Smooth muscle cell (in vitro differentiated cells): ENCODE measurements around the gene NTRK2. TPM values are rescaled to one million over a fixed set of nuclear protein-coding genes. Genes with fewer than 3 reads are reported as not detected.

Experiments
- DNase-seq: peaks from one replicate; lab custom pipeline; 2025; ENCODE audit not compliant: unreplicated experiment; lab: John Stamatoyannopoulos, UW
- H2AFZ ChIP-seq: fragments of 200-600 bp; sonication (generic); 2 replicates; pipeline ENCODE4 v1.6.0; 2016; ENCODE audit warnings: antibody characterized with exemption, low read depth, mild to moderate bottlenecking
- H3F3A ChIP-seq: fragments of 200-600 bp; sonication (generic); 2 replicates; pipeline ENCODE4 v1.6.0; 2017; ENCODE audit warnings: antibody characterized with exemption, low read depth
- H3K27ac ChIP-seq: fragments of 200-600 bp; sonication (generic); 2 replicates; pipeline ENCODE4 v1.5.1; 2016; ENCODE audit warnings: low read depth, mild to moderate bottlenecking
- H3K27me3 ChIP-seq: fragments of 200-600 bp; sonication (generic); 2 replicates; pipeline ENCODE4 v1.6.1; 2016; ENCODE audit warnings: low read depth, mild to moderate bottlenecking
- H3K36me3 ChIP-seq: fragments of 200-600 bp; sonication (generic); 2 replicates; pipeline ENCODE4 v1.5.1; 2016; ENCODE audit warnings: low read depth
- H3K4me1 ChIP-seq: fragments of 200-600 bp; sonication (generic); 2 replicates; pipeline ENCODE4 v1.5.1; 2016; ENCODE audit warnings: low read depth
- H3K4me2 ChIP-seq: fragments of 200-600 bp; sonication (generic); 2 replicates; pipeline ENCODE4 v1.6.0; 2016; ENCODE audit warnings: mild to moderate bottlenecking
- H3K4me3 ChIP-seq: fragments of 200-600 bp; sonication (generic); 2 replicates; pipeline ENCODE4 v1.5.1; 2016; ENCODE audit warnings: mild to moderate bottlenecking
- H3K79me2 ChIP-seq: fragments of 200-600 bp; sonication (generic); 2 replicates; pipeline ENCODE4 v1.6.0; 2016; ENCODE audit warnings: low read depth, mild to moderate bottlenecking
- H3K9ac ChIP-seq: fragments of 200-600 bp; sonication (generic); 2 replicates; pipeline ENCODE4 v1.6.0; 2016; ENCODE audit warnings: low read depth
- H3K9me3 ChIP-seq: fragments of 200-600 bp; sonication (generic); replicated peaks from 2 replicates; pipeline ENCODE4 v1.5.1; 2016; ENCODE audit warnings: low read depth
- H4K20me1 ChIP-seq: fragments of 200-600 bp; sonication (generic); 2 replicates; pipeline ENCODE4 v1.6.0; 2016; ENCODE audit warnings: low read depth
- CTCF ChIP-seq: fragments of 200-600 bp; sonication (generic); IDR thresholded peaks from 2 replicates; pipeline ENCODE4 v1.5.1; 2017; ENCODE audit warnings: borderline replicate concordance, mild to moderate bottlenecking, antibody characterized with exemption; ENCODE audit not compliant: insufficient read depth, poor library complexity, severe bottlenecking
- WGBS: methylation state at CpG from one replicate; pipeline ENCODE4 v1.1.7; 2016; ENCODE audit warnings: low lambda C conversion rate; 5-methylcytosine and 5-hydroxymethylcytosine counted together
- polyA plus RNA-seq: library from polyadenylated mRNA; unstranded; fragments of >200 nt; fragmentation: Nextera tagmentation; extraction: Ambion mirVana; gene quantifications from 2 replicates; pipeline ENCODE4 v1.2.1, GENCODE V29; 2016
- total RNA-seq: library from RNA; depleted of rRNA; stranded (reverse); fragments of >200 nt; gene quantifications from 2 replicates; pipeline ENCODE4 v1.2.3, GENCODE V29; 2014

The NTRK2 gene
- total and polyA plus RNA-seq, 2 experiments from 2014 or later: 1.7 to 3.9 TPM

- TF ChIP-seq CTCF: no peak
- H3K27ac ChIP-seq: no peak overlapping the region
- no peaks in the 10 kb centered on the region for H3K79me2 ChIP-seq
- no peaks in the 10 kb centered on the region for H3K36me3 ChIP-seq
- H3K4me3 ChIP-seq: peak overlapping the region; percentile 57
- no peaks in the 10 kb centered on the region for H3K9me3 ChIP-seq
- no peaks in the 10 kb centered on the region for H4K20me1 ChIP-seq
- peak overlapping the region; percentile 74 for H2AFZ ChIP-seq
- no peaks in the 10 kb centered on the region for H3F3A ChIP-seq
- H3K4me2 ChIP-seq: peak overlapping the region; percentile 92
- WGBS: 7% methylated on average over 67 of the region's 67 CpGs
- H3K4me1 ChIP-seq: no peaks in the 10 kb centered on the region
- peaks cover 64% of the 10 kb centered on the region for H3K27me3 ChIP-seq
- H3K9ac ChIP-seq: no peak overlapping the region
- no peak for DNase-seq
Measured at GRCh38 chr9:84670138-84671041, 861 bp downstream of the NTRK2 start.

DNA sequence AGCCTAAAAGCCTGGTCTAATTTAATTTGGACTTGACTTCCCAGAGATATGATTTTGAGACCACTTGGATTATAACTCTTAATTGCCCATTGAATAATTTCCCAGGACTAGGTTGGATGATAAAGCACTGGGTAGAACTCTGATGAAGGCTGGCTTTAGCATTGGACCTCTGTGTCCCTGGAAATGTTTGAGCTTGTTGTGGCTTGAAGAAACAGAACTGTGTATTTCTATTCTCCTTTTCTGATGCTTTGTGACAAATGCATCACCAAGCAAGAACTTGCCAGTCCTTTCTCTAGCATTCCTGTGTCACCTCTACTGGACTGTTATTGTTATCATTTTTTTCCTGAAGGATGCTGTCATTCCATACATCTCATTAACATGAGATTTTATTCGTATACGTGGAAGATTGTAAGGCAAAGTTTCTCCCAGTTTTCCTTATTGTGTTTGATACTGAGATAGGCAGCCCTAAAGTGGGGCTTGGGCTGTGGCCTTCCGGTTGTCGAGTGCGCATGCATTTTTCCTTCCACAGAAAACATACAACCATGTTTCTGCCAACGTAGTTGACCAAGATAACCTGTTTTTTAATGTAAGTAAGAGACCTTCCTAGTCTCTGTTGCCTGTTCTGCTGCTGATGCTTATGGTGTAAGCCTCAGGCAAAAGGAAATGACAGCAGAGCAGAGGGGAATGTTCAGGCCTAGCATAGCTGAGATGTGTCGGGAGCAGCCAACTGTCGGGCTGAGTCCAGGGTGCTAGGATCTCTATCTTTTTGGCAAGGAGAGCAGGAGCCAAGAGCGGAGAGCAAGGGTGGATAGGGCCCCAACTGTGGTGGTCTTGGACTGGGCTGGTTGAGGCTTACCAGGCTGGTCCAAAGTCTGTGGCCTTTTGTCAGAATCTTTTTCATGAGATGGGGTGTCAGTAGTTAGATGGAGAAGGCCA lies 2.3 kb downstream of the NTRK2 start:
- Histone ChIP-seq H3K4me1 (no peaks in the 10 kb centered on the region), H3K9me3 (no peaks in the 10 kb centered on the region), H3K4me3 (no peak overlapping the region), H2AFZ (no peak overlapping the region), H4K20me1 (no peaks in the 10 kb centered on the region), H3K27ac (no peak overlapping the region), H3K36me3 (no peaks in the 10 kb centered on the region), H3K4me2 (no peak overlapping the region), H3F3A (no peaks in the 10 kb centered on the region), H3K9ac (no peak overlapping the region), H3K27me3 (peaks cover 54% of the 10 kb centered on the region), H3K79me2 (no peaks in the 10 kb centered on the region)
- no peak for TF ChIP-seq CTCF
- WGBS: 82% methylated on average over 9 of the region's 9 CpGs
- no peak for DNase-seq

DNA sequence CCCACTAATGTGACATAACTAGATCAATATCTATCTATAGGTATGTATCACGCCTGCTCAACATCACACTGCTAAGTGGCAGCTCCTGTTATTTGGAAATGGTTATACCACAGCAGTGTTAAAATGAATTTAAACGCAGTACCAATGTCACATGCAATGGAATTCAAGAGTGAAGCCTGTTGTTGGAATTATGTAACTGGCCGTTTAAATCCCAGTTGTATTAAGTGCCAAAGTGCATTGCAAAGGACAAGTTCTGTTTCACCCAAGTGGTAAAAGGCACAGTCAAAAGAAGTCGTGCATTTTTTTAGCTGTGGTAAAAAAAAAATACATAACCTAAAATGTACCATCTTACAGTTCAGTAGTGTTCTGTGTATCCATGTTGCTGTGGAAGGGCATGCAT lies 4.3 kb downstream of the NTRK2 start:
- TF ChIP-seq CTCF: no peak
- H3K27ac ChIP-seq: no peak overlapping the region

More for the DNA sequence above, 4.3 kb downstream of the NTRK2 start:
- no peak overlapping the region for H3K4me3 ChIP-seq
- H3K79me2 ChIP-seq: no peaks in the 10 kb centered on the region
- no peak overlapping the region for H2AFZ ChIP-seq
- no peaks in the 10 kb centered on the region for H3K36me3 ChIP-seq
- DNase-seq: no peak
- 92% methylated on average over 4 of the region's 4 CpGs for WGBS
- H3K27me3 ChIP-seq: peaks cover 60% of the 10 kb centered on the region
- no peak overlapping the region for H3K4me2 ChIP-seq
- no peaks in the 10 kb centered on the region for H3F3A ChIP-seq
- H3K9ac ChIP-seq: no peak overlapping the region
- no peaks in the 10 kb centered on the region for H3K9me3 ChIP-seq
- H4K20me1 ChIP-seq: no peaks in the 10 kb centered on the region
- H3K4me1 ChIP-seq: no peaks in the 10 kb centered on the region
